OCI-LY3 (cell line): ENCODE data around the gene CAPZB.

ENCODE experiments used
- CTCF ChIP-seq: fragments of 200-600, 300-600 bp; sonication (generic); IDR thresholded peaks from 2 replicates; pipeline ENCODE4 v1.5.1; 2014; ENCODE audit warnings: antibody characterized with exemption, low read length, low read depth
- EZH2phosphoT487 ChIP-seq: fragments of 200-600 bp; shearing (Covaris generic); IDR thresholded peaks from 2 replicates; pipeline ENCODE4 v1.6.1; 2018; ENCODE audit warnings: antibody characterized with exemption, mixed run types, low read depth

GRCh38 chr1:19505693-19506457 lies 20.5 kb upstream of the CAPZB start:
- no peak for TF ChIP-seq CTCF
- TF ChIP-seq EZH2phosphoT487, result no peak
